Neural progenitor cell (in vitro differentiated cells): ENCODE measurements around the gene CACNA1C. TPM values are rescaled to one million over a fixed set of nuclear protein-coding genes. Genes with fewer than 3 reads are reported as not detected.

ENCODE experiments used
- DNase-seq: peaks from one replicate; pipeline ENCODE4 v3.0.0-alpha.2; 2016; ENCODE audit warnings: low spot score
- H2AFZ ChIP-seq: fragments of 200-600 bp; sonication (generic); replicated peaks from 2 replicates; pipeline ENCODE4 v1.6.1; 2016; ENCODE audit warnings: antibody characterized with exemption
- H3F3A ChIP-seq: fragments of 200-600 bp; sonication (generic); 2 replicates; pipeline ENCODE4 v1.6.1; 2016; ENCODE audit warnings: antibody characterized with exemption, low read depth
- H3K27ac ChIP-seq: fragments of 200-600 bp; sonication (generic); 2 replicates; pipeline ENCODE4 v1.5.1; 2016; ENCODE audit warnings: mild to moderate bottlenecking
- H3K27me3 ChIP-seq: fragments of 200-600 bp; sonication (generic); 2 replicates; pipeline ENCODE4 v1.6.1; 2016; ENCODE audit warnings: mild to moderate bottlenecking, moderate library complexity
- H3K36me3 ChIP-seq: fragments of 200-600 bp; sonication (generic); 2 replicates; pipeline ENCODE4 v1.5.1; 2016
- H3K4me1 ChIP-seq: fragments of 200-600 bp; sonication (generic); 2 replicates; pipeline ENCODE4 v1.6.1; 2016; ENCODE audit warnings: mixed run types
- H3K4me2 ChIP-seq: fragments of 200-600 bp; sonication (generic); 2 replicates; pipeline ENCODE4 v1.6.1; 2016
- H3K4me3 ChIP-seq: fragments of 200-600 bp; sonication (generic); 2 replicates; pipeline ENCODE4 v1.5.1; 2016
- H3K79me2 ChIP-seq: fragments of 200-600 bp; sonication (generic); 2 replicates; pipeline ENCODE4 v1.6.1; 2016; ENCODE audit warnings: low read depth
- H3K9ac ChIP-seq: fragments of 200-600 bp; sonication (generic); 2 replicates; pipeline ENCODE4 v1.6.1; 2016
- H3K9me3 ChIP-seq: fragments of 200-600 bp; sonication (generic); 2 replicates; pipeline ENCODE4 v1.5.1; 2016; ENCODE audit warnings: low read depth
- H4K20me1 ChIP-seq: fragments of 200-600 bp; sonication (generic); 2 replicates; pipeline ENCODE4 v1.6.1; 2016; ENCODE audit warnings: low read depth
- H3K27ac Mint-ChIP-seq: 3 replicates; pipeline ENCODE4 v1.8.0; 2021; ENCODE audit warnings: mixed read lengths
- H3K27me3 Mint-ChIP-seq: 2 replicates; pipeline ENCODE4 v1.8.0; 2022; ENCODE audit warnings: low read depth, mild to moderate bottlenecking, inconsistent platforms, moderate library complexity, mixed read lengths; ENCODE audit not compliant: insufficient read depth
- H3K36me3 Mint-ChIP-seq: 3 replicates; pipeline ENCODE4 v1.8.0; 2021; ENCODE audit warnings: mixed read lengths
- H3K4me1 Mint-ChIP-seq: 3 replicates; pipeline ENCODE4 v1.8.0; 2021; ENCODE audit warnings: mixed read lengths
- H3K4me3 Mint-ChIP-seq: 3 replicates; pipeline ENCODE4 v1.8.0; 2021; ENCODE audit warnings: mild to moderate bottlenecking, moderate library complexity, mixed read lengths
- H3K9me3 Mint-ChIP-seq: 3 replicates; pipeline ENCODE4 v1.8.0; 2020; ENCODE audit warnings: mixed read lengths
- CTCF ChIP-seq: fragments of 200-600 bp; sonication (generic); IDR thresholded peaks from 2 replicates; pipeline ENCODE4 v1.5.1; 2017; ENCODE audit warnings: antibody characterized with exemption, mild to moderate bottlenecking
- EZH2 ChIP-seq: fragments of 200-600 bp; sonication (generic); IDR thresholded peaks from 2 replicates; pipeline ENCODE4 v1.6.1; 2017; ENCODE audit warnings: antibody characterized with exemption, mild to moderate bottlenecking, moderate library complexity
- EZH2phosphoT487 ChIP-seq: fragments of 200-600 bp; sonication (generic); IDR thresholded peaks from 2 replicates; pipeline ENCODE4 v1.6.1; 2017; ENCODE audit warnings: antibody characterized with exemption
- total RNA-seq: library from RNA; depleted of rRNA; stranded (reverse); fragments of >200 nt; gene quantifications from 2 replicates; pipeline ENCODE4 v1.2.3, GENCODE V29; 2015; ENCODE audit warnings: low replicate concordance

The CACNA1C gene
- total RNA-seq, 1 donor from 2014 or later, result 2.7 TPM

GRCh38 chr12:2415568-2415944, 362.8 kb downstream of the CACNA1C start:
- Mint-ChIP-seq H3K4me3 (no peak overlapping the region), H3K27ac (no peak overlapping the region), H3K36me3 (no peaks in the 10 kb centered on the region), H3K9me3 (no peaks in the 10 kb centered on the region), H3K27me3 (no peaks in the 10 kb centered on the region), H3K4me1 (peaks cover 18% of the 10 kb centered on the region)
- Histone ChIP-seq H3K4me3 (no peak overlapping the region), H3K4me1 (peaks cover 16% of the 10 kb centered on the region), H3K79me2 (no peaks in the 10 kb centered on the region), H3F3A (peaks cover 13% of the 10 kb centered on the region), H3K4me2 (no peak overlapping the region), H4K20me1 (no peaks in the 10 kb centered on the region), H3K36me3 (no peaks in the 10 kb centered on the region), H3K9ac (no peak overlapping the region), H2AFZ (no peak overlapping the region), H3K27ac (no peak overlapping the region), H3K9me3 (no peaks in the 10 kb centered on the region), H3K27me3 (no peaks in the 10 kb centered on the region)
- no peak for TF ChIP-seq EZH2phosphoT487
- no peak for TF ChIP-seq CTCF
- TF ChIP-seq EZH2, result no peak
- no peak for DNase-seq

- H3K36me3 ChIP-seq, result no peaks in the 10 kb centered on the region
- no peak overlapping the region for H3K4me3 ChIP-seq
- DNase-seq, result no peak
- no peaks in the 10 kb centered on the region for H3K79me2 ChIP-seq
- H3K9me3 Mint-ChIP-seq, result no peaks in the 10 kb centered on the region
- H3K27me3 Mint-ChIP-seq, result peaks cover 2% of the 10 kb centered on the region
- H3F3A ChIP-seq, result peaks cover 13% of the 10 kb centered on the region
- H3K4me3 Mint-ChIP-seq, result no peak overlapping the region
- H3K9me3 ChIP-seq, result no peaks in the 10 kb centered on the region
- H2AFZ ChIP-seq, result no peak overlapping the region
- H3K27ac ChIP-seq, result no peak overlapping the region
- peaks cover 13% of the 10 kb centered on the region for H3K4me1 Mint-ChIP-seq
- no peaks in the 10 kb centered on the region for H3K36me3 Mint-ChIP-seq
- no peak overlapping the region for H3K27ac Mint-ChIP-seq
- no peak overlapping the region for H3K9ac ChIP-seq
- H3K4me1 ChIP-seq, result peaks cover 14% of the 10 kb centered on the region
- H3K27me3 ChIP-seq, result no peaks in the 10 kb centered on the region
- TF ChIP-seq EZH2phosphoT487 (no peak), CTCF (no peak), EZH2 (no peak)
- H4K20me1 ChIP-seq, result no peaks in the 10 kb centered on the region
- no peak overlapping the region for H3K4me2 ChIP-seq
Measured at GRCh38 chr12:2416158-2416557, 363.4 kb downstream of the CACNA1C start.

- Mint-ChIP-seq H3K9me3 (no peaks in the 10 kb centered on the region), H3K36me3 (no peaks in the 10 kb centered on the region), H3K4me1 (peaks cover under 1% of the 10 kb centered on the region), H3K4me3 (no peak overlapping the region), H3K27ac (no peak overlapping the region), H3K27me3 (peaks cover 2% of the 10 kb centered on the region)
- Histone ChIP-seq H2AFZ (no peak overlapping the region), H3K27ac (no peak overlapping the region), H3K4me3 (no peak overlapping the region), H3K4me2 (no peak overlapping the region), H3K4me1 (no peaks in the 10 kb centered on the region), H3K27me3 (no peaks in the 10 kb centered on the region), H3K9ac (no peak overlapping the region), H3K79me2 (no peaks in the 10 kb centered on the region), H3F3A (no peaks in the 10 kb centered on the region), H3K36me3 (no peaks in the 10 kb centered on the region), H4K20me1 (no peaks in the 10 kb centered on the region), H3K9me3 (no peaks in the 10 kb centered on the region)
- no peak for DNase-seq
- TF ChIP-seq CTCF, result no peak
- TF ChIP-seq EZH2phosphoT487, result no peak
- no peak for TF ChIP-seq EZH2
Measured at GRCh38 chr12:2417481-2418160, 364.8 kb downstream of the CACNA1C start.
